GM18526 (cell line): Measurements from ENCODE around the gene SBNO2.

Experiments used
- POLR2A ChIP-seq: IDR thresholded peaks from 3 replicates; pipeline ENCODE4 v1.6.1; 2011; ENCODE audit not compliant: insufficient read length; ENCODE audit errors: extremely low read depth

SBNO2 gene

DNA sequence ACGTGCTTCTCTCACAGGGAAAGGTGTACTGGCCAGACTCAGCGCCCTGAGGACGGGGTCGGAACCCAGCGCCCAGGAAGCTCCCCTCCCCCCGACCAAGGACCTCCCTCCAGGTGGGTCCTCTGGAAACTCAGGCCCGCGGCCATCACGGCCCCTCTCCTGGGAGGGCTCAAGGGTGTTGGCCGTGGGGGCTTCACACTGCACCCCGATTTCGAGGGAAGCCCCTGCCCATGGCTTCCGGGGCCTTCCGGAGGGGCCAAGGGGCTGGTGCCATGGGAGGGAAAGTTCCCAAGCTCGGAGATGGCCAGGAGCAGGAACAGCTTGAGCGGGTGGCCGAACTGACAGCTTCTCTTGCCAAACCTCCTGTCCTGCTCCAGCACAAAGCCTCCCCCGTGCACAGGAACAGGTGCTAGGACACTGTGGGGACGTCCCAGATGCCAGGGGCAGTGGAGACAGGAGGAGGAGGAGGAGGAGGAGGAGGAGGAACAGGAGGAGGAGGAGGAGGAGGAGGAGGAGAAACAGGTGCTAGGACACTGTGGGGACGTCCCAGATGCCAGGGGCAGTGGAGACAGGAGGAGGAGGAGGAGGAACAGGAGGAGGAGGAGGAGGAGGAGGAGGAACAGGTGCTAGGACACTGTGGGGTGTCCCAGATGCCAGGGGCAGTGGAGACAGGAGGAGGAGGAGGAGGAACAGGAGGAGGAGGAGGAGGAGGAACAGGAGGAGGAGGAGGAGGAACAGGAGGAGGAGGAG lies 10.0 kb downstream of the SBNO2 start:
- TF ChIP-seq POLR2A = no peak

- no peak for TF ChIP-seq POLR2A
These were observed 10.7 kb downstream of the SBNO2 start for GRCh38 chr19:1163283-1163933.

- TF ChIP-seq POLR2A = no peak
These were observed 11.4 kb downstream of the SBNO2 start for GRCh38 chr19:1162404-1163282.

DNA sequence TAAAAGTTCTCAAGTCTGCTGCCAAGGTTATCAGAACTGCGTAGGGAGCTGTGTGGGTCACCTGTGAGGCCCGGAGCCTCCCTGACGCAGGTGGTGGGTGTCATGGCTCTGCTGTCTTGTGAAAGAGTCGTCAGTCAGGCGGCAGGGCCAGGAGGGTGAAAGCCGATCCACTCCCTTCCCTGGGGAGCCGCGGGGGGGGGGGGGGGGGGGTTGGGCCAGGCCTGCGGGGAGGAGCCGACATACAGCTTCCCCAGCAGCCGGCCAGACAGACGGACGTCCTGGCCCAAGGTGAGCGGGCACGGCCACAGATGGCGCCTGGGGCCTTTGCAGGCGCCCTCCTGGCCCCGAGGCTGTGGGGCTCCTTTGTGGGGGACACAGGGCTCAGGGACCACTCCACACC lies 12.4 kb downstream of the SBNO2 start:
- no peak for TF ChIP-seq POLR2A

DNA sequence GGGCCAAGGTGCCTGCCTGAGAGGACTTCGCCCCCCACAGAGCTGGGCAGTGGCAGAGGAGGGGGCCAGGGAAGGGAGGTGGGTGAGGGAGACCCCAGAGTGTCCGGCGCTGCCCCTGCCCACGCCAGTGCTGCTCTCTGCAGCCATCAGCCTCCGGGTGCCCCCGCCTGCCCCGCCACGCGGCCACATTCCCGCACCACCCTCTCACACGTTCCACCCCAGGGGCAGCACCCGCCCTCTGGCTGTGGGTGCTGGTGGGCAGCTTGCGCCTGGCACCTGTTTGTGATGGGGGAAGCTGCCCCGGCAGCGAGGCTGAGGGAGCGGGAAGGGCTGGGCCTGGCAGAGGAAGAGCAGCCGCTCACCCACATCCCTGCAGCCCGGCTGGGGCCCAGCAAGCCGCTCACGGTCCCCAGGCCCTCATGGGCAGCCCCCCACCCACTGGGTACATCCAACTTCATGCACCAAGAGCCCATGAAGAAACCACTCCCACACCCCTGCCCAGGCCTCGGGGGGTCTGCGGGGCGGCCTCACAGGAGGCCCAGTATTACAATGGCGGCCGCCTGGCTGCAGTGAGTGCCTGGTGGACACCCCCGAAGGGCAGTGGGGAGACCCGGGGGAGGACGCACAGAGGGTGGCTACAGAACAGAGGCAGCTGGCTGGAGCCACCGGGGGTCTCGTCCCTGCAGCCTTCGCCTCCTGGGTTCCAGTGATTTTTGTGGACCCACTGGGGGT lies 14.0 kb downstream of the SBNO2 start:
- TF ChIP-seq POLR2A = no peak

- no peak for TF ChIP-seq POLR2A
These were observed 15.1 kb downstream of the SBNO2 start for GRCh38 chr19:1158885-1159448.

GRCh38 chr19:1157931-1158884 lies 15.9 kb downstream of the SBNO2 start:
- no peak for TF ChIP-seq POLR2A

DNA sequence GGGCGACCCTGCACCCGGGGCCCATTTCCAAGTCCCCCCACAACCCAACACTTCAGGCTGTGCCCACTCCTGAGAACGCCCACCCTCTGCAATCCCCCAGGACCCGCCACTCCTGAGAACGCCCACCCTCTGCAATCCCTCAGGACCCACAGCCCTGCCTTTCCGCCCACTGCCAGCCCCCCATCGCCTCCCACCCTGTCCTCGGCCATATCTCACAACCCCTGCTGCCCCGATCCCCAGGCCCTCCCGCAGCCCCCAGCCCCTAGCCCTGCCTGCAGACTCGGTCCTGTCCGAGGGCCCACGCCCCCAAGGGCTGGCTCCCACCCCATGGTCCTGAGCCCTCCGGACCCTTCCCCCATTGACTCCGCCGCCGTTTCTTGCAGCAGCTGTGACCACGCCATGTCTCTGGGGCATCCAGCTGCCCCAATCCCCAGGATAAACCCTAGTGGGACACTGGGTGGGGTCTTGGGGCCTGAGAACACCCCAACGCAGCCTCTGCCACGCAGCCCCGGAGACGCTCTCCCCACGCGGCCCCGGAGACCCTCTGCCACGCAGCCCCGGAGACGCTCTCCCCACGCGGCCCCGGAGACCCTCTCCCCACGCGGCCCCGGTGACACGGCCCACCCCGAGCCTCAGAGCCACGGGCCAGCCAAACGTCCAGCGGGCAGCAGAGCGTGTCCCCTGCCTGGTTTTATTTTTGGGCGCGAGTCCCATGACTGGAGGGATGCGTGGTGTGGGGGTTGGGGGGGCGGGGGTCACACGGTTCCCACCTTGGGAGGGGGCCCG lies 17.0 kb downstream of the SBNO2 start:
- no peak for TF ChIP-seq POLR2A

DNA sequence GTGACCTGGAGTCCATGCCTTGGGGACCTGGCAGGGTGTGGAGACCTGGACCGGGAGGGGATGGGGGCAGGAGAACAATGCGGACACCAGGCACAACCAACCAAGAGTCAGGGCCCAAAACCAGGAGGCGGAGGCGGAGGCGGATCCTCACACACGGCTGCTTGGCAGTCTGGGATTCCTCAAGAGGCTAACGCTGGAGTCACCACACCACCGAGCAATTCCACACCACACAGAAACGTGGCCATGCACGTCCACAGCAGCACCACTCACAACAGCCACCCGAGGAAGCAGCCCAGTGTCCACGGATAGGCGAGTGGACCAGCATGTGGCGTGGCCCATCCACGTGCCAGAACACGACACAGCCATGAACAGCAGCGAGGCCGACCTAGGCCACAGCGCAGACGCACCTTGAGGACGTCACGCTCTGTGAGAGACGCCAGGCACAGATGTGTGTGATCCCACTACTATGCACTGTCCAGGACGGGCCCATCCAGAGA lies 17.7 kb downstream of the SBNO2 start:
- no peak for TF ChIP-seq POLR2A

- TF ChIP-seq POLR2A = no peak
These were observed 18.4 kb downstream of the SBNO2 start for GRCh38 chr19:1155352-1156304.

DNA sequence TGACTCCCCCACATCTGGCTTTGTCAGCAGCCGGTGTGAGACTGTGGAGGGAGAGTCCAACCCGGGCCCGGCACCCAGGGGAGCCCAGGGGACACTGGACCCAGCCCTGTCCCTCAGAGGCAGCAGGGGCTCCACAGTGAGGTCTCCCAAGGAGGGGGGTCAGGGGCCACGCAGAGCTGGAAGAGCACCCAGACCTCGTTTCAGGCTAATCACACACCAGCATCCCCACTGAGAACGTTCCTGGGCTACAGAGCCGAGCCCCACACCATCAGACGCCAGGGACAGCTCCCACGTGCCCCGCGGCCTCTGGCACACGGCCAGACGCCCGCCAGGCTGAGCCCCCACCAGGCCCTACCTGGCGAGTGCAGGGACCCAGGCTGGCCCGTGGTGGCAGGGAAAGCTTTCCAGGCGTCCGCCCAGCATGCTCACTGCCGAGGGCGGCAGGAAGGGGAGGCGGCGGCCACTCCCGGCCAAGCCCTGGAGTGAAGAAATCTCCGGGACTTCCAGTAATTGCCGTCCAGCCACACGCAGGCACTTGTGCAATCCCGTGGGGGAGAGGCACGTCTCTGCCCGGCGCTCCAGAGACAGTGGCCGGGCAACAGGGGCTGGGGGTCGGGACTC lies 19.2 kb downstream of the SBNO2 start:
- TF ChIP-seq POLR2A = no peak
